HG03558 (cell line): ENCODE results near the gene SLC12A8.

Source experiments
- ATAC-seq: cut with Tn5 transposase; IDR thresholded peaks from one replicate; pipeline ENCODE4 v1.9.1; 2021; ENCODE audit warnings: moderate number of reproducible peaks; ENCODE audit not compliant: unreplicated experiment; ENCODE audit errors: extremely low read depth

The SLC12A8 gene

GRCh38 chr3:125189378-125190165 lies 23.0 kb downstream of the SLC12A8 start:
- no peak for ATAC-seq

GRCh38 chr3:125188955-125189354 lies 23.6 kb downstream of the SLC12A8 start:
- no peak for ATAC-seq

DNA sequence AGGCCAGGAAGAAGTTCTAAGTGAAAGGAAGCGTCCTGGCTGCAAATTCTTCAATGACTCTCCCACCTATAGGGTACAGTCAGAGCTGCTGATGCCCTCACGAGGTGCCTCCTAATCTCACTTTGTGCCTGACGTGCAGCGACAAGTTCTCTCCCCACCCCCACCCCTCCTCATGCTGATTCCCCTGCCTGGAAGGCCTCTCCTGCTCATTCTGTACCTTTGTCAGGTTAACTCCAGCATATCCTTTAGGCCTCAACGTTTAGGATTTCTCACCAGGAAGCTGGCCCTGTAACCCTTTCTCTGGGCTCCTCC lies 25.0 kb downstream of the SLC12A8 start:
- ATAC-seq: no peak

DNA sequence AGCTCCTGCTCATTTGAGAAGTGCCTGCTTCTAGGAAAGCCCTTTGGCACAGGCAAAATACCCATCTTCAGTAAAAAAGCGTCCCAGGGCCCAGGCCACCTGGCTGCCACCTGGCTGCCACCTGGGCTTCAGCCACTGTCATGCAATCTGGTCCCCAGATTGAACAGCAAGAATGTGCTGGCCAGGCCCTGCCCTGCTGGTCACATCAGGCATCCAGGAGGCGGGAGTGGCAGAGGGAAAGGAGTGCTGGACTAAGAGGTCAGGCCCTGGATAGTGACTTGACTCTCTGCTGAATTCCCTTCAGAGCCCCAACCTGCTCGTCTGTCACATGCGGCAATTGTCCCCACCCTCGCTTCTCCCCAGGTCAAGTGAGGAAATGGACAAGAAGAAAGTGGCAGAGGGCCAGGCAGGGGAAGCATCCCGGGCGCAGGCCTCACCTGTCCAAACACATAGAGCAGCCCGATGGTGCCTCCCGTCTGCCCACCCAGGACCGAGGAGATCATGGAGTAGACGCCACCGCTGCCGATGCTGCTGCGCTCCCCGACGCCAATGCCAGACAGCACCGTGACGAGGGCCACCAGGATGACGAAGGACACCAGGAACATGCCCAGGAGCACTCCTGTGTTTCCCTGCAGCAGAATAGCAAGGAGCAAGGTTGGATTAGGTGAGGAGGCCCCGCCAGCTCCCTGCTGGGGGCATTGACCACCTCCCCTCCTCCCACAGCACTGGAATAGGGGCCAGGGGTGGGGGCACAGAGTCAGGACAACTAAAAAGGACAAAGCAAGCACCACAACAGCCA lies 25.5 kb downstream of the SLC12A8 start:
- no peak for ATAC-seq

DNA sequence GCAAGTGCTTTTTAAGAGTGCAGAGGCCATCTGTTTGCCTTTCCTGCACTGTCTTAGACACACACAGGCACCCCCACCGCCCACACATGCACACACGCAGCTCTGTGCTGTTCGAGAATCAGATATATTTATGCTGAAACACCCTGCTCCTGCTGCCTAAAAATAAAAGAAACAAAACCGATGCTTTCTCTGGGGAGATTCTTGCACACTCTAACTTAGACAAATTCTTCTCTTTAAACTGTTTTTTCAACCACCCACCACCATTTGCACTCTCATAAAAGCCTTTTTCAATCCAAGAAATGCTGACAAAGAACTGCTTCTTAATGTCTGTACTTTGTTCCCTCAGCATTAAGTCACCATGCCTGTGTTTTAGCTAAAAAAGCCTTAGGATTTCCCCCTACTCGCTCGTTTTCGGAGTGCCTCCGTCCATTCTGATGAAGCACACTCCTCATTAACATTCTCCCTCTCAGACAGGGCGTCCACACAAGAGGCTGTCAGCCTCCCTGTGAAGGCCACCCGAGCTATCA lies 26.2 kb downstream of the SLC12A8 start:
- ATAC-seq: no peak

- no peak for ATAC-seq
Measured at GRCh38 chr3:125185805-125186204, 26.7 kb downstream of the SLC12A8 start.

DNA sequence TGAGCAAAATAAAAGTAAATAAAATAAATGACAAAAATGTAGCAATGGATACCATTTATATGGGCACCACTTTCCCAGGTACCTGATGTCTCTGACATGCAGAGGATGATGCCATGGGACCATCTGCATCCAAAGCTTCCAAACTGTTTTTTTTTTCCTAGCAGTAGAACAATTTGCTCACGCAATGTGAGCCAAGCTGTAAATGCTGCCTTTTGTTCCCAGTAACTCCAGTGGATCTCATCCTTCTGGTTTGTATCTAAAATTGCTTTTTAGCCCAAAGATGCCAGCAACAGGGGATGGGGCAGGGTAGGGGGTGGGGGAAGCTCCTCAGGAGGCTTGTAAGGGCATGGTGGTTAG lies 32.7 kb downstream of the SLC12A8 start:
- no peak for ATAC-seq

GRCh38 chr3:125179143-125179883 lies 33.2 kb downstream of the SLC12A8 start:
- no peak for ATAC-seq

DNA sequence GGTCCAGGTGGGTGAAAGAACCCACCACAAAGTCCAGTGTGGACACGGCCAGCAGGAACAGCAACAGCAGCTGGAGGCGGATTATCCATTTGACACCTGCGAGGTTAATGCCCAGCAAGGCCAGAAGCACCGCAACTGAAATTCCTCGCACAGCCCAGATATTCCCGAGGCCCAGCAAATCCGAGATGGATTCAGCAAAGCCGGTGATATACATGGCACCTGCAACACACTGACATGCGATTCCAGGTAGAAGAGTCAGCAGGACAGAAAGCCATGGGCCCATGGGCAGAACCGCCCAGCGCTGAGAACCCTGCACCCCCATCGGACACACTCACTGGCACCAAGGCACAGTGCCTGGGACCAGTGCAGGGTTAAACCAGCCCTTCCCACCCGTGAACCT lies 34.8 kb downstream of the SLC12A8 start:
- no peak for ATAC-seq

DNA sequence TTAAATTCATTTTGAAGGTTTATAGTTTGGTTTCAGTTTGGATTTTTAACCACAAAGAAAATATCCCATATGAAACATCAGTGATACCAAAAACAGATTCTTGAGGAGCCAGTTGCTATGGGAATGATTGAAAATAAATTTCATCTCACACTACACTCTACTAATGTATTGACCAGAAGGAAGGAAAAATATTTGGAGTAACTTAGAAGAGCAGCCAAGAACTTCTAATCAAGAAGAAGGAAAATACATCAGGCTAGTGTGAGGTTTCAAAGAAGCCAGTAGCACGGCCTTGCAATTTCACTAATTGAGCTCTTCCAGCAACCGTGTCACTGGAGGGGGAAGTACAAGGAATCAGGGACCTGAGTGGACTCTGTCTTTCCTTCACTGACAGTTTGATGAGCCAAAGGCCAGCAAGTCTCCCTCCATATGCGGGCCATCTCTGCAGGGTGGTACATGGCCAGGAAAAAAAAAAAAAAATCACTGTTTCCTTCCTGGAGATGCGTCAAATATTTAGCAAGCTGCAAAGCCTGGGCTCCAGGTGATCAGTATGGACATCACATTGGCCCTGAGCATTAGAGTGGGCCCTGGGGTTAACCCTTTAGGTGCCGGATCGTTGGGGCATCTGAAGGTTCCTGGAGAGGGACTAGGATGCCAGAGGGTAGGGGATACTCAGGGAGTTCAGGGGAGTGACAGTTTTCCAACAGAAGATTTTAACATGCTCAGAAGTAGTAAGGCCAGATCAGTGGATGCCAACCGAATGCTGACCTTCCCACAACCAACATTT lies 37.1 kb downstream of the SLC12A8 start:
- no peak for ATAC-seq

- no peak for ATAC-seq
Measured at GRCh38 chr3:125172346-125172745, 40.2 kb downstream of the SLC12A8 start.

GRCh38 chr3:125168711-125169393 lies 43.7 kb downstream of the SLC12A8 start:
- no peak for ATAC-seq

GRCh38 chr3:125166599-125167136 lies 45.9 kb downstream of the SLC12A8 start:
- ATAC-seq: no peak

DNA sequence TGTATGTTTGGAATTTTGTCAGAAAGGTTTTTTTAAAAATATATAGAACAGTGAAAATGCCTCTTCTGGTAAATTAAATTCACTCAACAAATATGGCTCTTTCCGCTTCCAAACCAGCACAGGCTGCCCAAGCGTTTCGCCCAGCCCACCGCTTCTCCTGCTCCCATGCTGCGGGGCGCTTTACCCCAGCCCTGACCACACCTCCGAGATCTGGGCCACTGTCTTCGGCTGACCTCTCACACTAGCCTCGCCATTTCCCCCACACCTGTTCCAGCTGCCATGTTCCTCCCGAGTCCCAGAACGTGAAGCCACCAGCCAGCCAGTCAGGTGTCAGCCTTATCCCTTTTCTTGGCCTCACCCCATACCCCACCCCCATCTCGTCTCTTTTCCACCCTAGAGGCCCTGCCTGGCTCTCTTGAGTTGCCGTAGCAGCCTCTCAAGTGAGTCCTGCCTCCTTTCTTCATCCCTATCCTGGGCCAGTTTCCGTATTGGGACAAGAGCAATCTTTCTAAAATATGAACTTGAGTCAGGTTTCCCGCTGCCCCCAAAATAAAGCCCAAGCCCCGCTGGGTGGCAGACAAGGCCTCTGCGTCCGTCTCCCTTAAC lies 46.5 kb downstream of the SLC12A8 start:
- ATAC-seq: no peak

- no peak for ATAC-seq
Measured at GRCh38 chr3:125165189-125165947, 47.2 kb downstream of the SLC12A8 start.

- no peak for ATAC-seq
Measured at GRCh38 chr3:125163739-125164601, 48.6 kb downstream of the SLC12A8 start.

GRCh38 chr3:125161607-125162219 lies 50.8 kb downstream of the SLC12A8 start:
- ATAC-seq: no peak
